22Rv1 (cell line): Measurements from ENCODE around the gene SSR2.

ENCODE experiments used
- ZFX ChIP-seq: fragments of 450-650 bp; IDR thresholded peaks from 2 replicates; pipeline ENCODE4 v1.6.1; 2017; ENCODE audit warnings: antibody characterized with exemption, borderline replicate concordance
- TF ChIP-seq, protein P1 (sequence below): fragments of 450-650 bp; IDR thresholded peaks from 2 replicates; pipeline ENCODE4 v1.5.1; 2017; ENCODE audit warnings: mild to moderate bottlenecking

DNA sequence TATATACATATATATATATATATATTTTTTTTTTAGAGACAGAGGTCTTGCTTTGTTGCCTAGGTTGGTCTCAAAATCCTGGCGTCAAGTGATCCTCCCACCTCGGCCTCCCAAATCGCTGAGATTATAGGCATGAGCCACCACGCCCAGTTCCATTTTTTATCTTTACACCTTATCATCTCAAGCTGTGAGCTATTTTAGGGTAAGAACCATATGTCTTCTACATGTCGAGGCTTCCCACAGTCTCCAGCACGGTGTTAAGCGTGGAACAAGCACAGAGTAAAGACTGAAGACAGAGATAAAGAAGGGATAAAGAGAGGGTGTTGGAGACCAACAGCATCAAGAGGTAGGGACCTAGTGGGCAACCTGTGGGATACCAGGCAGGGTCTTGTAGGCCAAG is 56.6 kb downstream of the SSR2 start:
- TF ChIP-seq, protein P1, sequence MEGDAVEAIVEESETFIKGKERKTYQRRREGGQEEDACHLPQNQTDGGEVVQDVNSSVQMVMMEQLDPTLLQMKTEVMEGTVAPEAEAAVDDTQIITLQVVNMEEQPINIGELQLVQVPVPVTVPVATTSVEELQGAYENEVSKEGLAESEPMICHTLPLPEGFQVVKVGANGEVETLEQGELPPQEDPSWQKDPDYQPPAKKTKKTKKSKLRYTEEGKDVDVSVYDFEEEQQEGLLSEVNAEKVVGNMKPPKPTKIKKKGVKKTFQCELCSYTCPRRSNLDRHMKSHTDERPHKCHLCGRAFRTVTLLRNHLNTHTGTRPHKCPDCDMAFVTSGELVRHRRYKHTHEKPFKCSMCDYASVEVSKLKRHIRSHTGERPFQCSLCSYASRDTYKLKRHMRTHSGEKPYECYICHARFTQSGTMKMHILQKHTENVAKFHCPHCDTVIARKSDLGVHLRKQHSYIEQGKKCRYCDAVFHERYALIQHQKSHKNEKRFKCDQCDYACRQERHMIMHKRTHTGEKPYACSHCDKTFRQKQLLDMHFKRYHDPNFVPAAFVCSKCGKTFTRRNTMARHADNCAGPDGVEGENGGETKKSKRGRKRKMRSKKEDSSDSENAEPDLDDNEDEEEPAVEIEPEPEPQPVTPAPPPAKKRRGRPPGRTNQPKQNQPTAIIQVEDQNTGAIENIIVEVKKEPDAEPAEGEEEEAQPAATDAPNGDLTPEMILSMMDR = no peak
- TF ChIP-seq ZFX = no peak
